ENCODE results near the gene ZHX3. TPM values are rescaled to one million over a fixed set of nuclear protein-coding genes. Genes with fewer than 3 reads are reported as not detected.

The ZHX3 gene
- total and polyA plus RNA-seq, 2 donors (not counting 1 experiment from before 2014, with no cell fraction given) = 27.7 to 28.0 TPM

DNA sequence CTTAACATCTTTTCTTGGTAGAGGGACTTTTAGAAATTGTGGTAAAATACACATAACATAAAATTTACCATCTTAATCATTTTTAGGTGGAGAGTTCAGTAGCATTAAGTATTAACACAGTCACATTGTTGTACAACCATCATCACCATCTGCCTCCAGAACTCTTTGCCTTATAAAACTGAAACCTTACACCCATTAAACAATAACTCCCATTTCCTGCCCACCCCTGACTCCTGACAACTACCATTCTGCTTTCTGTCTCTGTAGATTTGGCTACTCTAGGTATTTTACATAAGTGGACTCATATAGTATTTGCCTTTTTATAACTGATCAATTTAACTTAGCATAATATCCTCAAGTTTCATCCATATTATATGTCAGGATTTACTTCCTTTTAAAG is 88.7 kb downstream of the ZHX3 start:
- TF ChIP-seq, protein P1, sequence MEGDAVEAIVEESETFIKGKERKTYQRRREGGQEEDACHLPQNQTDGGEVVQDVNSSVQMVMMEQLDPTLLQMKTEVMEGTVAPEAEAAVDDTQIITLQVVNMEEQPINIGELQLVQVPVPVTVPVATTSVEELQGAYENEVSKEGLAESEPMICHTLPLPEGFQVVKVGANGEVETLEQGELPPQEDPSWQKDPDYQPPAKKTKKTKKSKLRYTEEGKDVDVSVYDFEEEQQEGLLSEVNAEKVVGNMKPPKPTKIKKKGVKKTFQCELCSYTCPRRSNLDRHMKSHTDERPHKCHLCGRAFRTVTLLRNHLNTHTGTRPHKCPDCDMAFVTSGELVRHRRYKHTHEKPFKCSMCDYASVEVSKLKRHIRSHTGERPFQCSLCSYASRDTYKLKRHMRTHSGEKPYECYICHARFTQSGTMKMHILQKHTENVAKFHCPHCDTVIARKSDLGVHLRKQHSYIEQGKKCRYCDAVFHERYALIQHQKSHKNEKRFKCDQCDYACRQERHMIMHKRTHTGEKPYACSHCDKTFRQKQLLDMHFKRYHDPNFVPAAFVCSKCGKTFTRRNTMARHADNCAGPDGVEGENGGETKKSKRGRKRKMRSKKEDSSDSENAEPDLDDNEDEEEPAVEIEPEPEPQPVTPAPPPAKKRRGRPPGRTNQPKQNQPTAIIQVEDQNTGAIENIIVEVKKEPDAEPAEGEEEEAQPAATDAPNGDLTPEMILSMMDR (conservative IDR thresholded peaks at IDR 0.05 in 1 of 2, IDR thresholded peaks at IDR 0.05 in 1 of 2; ENCODE audit: low read depth in 1 of 2, low read length in 2 of 2) = no peak
- no peak for TF ChIP-seq EZH2 (IDR thresholded peaks at IDR 0.05; ENCODE audit: low read length, missing control alignments)
- Histone ChIP-seq H2AFZ (ENCODE audit: low read length) (no peak overlapping the region), H4K20me1 (ENCODE audit: control insufficient read depth, extremely low read depth, insufficient read depth, low read length) (no peaks in the 10 kb centered on the region), H3K36me3 (ENCODE audit: control insufficient read depth, insufficient read depth, low read length) (no peaks in the 10 kb centered on the region), H3K4me1 (ENCODE audit: control insufficient read depth, extremely low read depth, insufficient read depth, low read length) (peaks cover 13% of the 10 kb centered on the region), H3K4me2 (ENCODE audit: extremely low read depth, insufficient read depth, low read length) (no peak overlapping the region), H3K27ac (ENCODE audit: insufficient read depth, low read length) (no peak overlapping the region), H3K27me3 (ENCODE audit: control insufficient read depth, insufficient read depth, low read length) (no peaks in the 10 kb centered on the region), H3K9me3 (ENCODE audit: control insufficient read depth, insufficient read depth, low read depth, low read length) (no peaks in the 10 kb centered on the region), H3K9ac (ENCODE audit: insufficient read depth, low read length) (no peak overlapping the region), H3K79me2 (ENCODE audit: control insufficient read depth, insufficient read depth, low read length) (peaks cover 8% of the 10 kb centered on the region), H3K4me3 (replicated peaks in 1 of 4; ENCODE audit: control extremely low read depth in 1 of 4, insufficient read depth in 1 of 4, low read depth in 3 of 4, low read length in 4 of 4) (no peak overlapping the region)
- peak in 1 of 2 donors; percentile 35 for DNase-seq (ENCODE audit: low read depth in 2 of 2)

DNA sequence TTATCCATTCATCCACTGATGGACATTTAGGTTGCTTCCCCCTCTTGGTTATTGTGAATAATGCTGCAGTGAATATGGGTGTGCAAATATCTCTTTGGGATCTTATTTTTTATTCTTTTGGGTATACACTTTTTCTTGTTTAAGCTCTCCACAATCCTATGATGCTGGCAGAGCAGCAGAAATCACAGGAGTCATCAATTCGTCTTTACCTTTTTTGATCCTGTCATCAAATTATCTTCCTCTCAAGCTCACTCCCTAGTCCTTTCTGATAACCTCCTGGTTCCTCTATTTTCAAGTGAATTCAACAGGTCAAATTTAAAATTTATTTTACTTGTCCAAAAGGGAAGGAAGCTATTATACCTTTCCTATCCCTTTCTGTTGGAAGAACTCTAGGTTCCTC is 91.1 kb downstream of the ZHX3 start:
- Histone ChIP-seq H3K4me1 (ENCODE audit: control insufficient read depth, extremely low read depth, insufficient read depth, low read length) (no peaks in the 10 kb centered on the region), H2AFZ (ENCODE audit: low read length) (no peak overlapping the region), H3K4me3 (replicated peaks in 1 of 4; ENCODE audit: control extremely low read depth in 1 of 4, insufficient read depth in 1 of 4, low read depth in 3 of 4, low read length in 4 of 4) (no peak overlapping the region), H3K4me2 (ENCODE audit: extremely low read depth, insufficient read depth, low read length) (no peak overlapping the region), H3K9me3 (ENCODE audit: control insufficient read depth, insufficient read depth, low read depth, low read length) (no peaks in the 10 kb centered on the region), H3K27me3 (ENCODE audit: control insufficient read depth, insufficient read depth, low read length) (no peaks in the 10 kb centered on the region), H3K9ac (ENCODE audit: insufficient read depth, low read length) (no peak overlapping the region), H4K20me1 (ENCODE audit: control insufficient read depth, extremely low read depth, insufficient read depth, low read length) (no peaks in the 10 kb centered on the region), H3K27ac (ENCODE audit: insufficient read depth, low read length) (no peak overlapping the region), H3K36me3 (ENCODE audit: control insufficient read depth, insufficient read depth, low read length) (no peaks in the 10 kb centered on the region), H3K79me2 (ENCODE audit: control insufficient read depth, insufficient read depth, low read length) (peaks cover 10% of the 10 kb centered on the region)
- no peak for DNase-seq (ENCODE audit: low read depth in 2 of 2)
- TF ChIP-seq, protein P1 (conservative IDR thresholded peaks at IDR 0.05 in 1 of 2, IDR thresholded peaks at IDR 0.05 in 1 of 2; ENCODE audit: low read depth in 1 of 2, low read length in 2 of 2) = no peak
- TF ChIP-seq EZH2 (IDR thresholded peaks at IDR 0.05; ENCODE audit: low read length, missing control alignments) = no peak

- TF ChIP-seq, protein P1 (conservative IDR thresholded peaks at IDR 0.05 in 1 of 2, IDR thresholded peaks at IDR 0.05 in 1 of 2; ENCODE audit: low read depth in 1 of 2, low read length in 2 of 2) = no peak
- no peak for TF ChIP-seq EZH2 (IDR thresholded peaks at IDR 0.05; ENCODE audit: low read length, missing control alignments)
- H3K36me3 ChIP-seq (ENCODE audit: control insufficient read depth, insufficient read depth, low read length) = no peaks in the 10 kb centered on the region
- H3K4me1 ChIP-seq (ENCODE audit: control insufficient read depth, extremely low read depth, insufficient read depth, low read length) = no peaks in the 10 kb centered on the region
- no peak overlapping the region for H2AFZ ChIP-seq (ENCODE audit: low read length)
- peaks cover 4% of the 10 kb centered on the region for H3K79me2 ChIP-seq (ENCODE audit: control insufficient read depth, insufficient read depth, low read length)
- H3K9ac ChIP-seq (ENCODE audit: insufficient read depth, low read length) = no peak overlapping the region
- no peak overlapping the region for H3K4me3 ChIP-seq (replicated peaks in 1 of 4; ENCODE audit: control extremely low read depth in 1 of 4, insufficient read depth in 1 of 4, low read depth in 3 of 4, low read length in 4 of 4)
- no peaks in the 10 kb centered on the region for H4K20me1 ChIP-seq (ENCODE audit: control insufficient read depth, extremely low read depth, insufficient read depth, low read length)
- H3K9me3 ChIP-seq (ENCODE audit: control insufficient read depth, insufficient read depth, low read depth, low read length) = no peaks in the 10 kb centered on the region
- no peak for DNase-seq (ENCODE audit: low read depth in 2 of 2)
- H3K4me2 ChIP-seq (ENCODE audit: extremely low read depth, insufficient read depth, low read length) = no peak overlapping the region
- H3K27ac ChIP-seq (ENCODE audit: insufficient read depth, low read length) = no peak overlapping the region
- H3K27me3 ChIP-seq (ENCODE audit: control insufficient read depth, insufficient read depth, low read length) = no peaks in the 10 kb centered on the region
Measured at GRCh38 chr20:41225091-41225490, 92.4 kb downstream of the ZHX3 start.
